ENCODE measurements around the gene PFDN6. TPM values are rescaled to one million over a fixed set of nuclear protein-coding genes. Genes with fewer than 3 reads are reported as not detected.
A peak's percentile ranks its signal among the peaks of the same experiment; 100 is the strongest.

PFDN6 gene
- total and polyA plus RNA-seq, 9 of the 15 experiments (the other 6 are each of a cell fraction or from before 2014, with no cell fraction given), result 6.8 to 475 (median 216) TPM

DNA sequence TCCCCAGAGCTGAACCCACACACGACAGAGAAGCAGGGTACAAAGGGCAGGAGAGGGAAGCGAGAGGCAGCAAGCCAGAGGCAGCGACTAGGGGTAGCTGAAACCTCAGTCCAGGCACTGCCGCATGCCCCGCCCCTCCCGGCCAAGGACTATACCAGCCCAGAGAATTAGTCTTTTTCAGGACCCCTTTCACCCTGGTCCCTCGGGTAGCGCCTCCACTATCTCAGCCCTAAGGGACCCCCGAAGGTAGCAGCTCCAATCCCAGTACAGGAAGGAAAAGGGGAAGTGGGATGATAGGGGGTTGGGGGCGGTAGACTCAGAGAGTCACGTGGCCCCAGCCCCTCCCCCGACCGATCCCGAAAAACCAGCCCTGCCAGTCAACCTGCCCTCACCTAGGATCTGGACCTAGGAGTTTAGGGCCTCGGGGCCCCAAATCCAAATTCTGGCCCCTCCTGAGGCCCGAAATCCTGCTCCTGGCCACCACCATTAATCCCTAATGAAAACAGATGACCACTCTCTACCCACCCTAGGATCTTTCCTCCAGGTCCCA is 8.1 kb downstream of the PFDN6 start (continued):
- TF ChIP-seq ARHGAP35 (IDR thresholded peaks at IDR 0.05; ENCODE audit: partially characterized antibody) (no peak), PML (IDR thresholded peaks at IDR 0.05; ENCODE audit: low read length) (no peak), ZNF830 (CRISPR knock-in tag; IDR thresholded peaks at IDR 0.05) (no peak), STAG1 (CRISPR knock-in tag; IDR thresholded peaks at IDR 0.05; ENCODE audit: borderline replicate concordance) (no peak), NR2C1 (IDR thresholded peaks at IDR 0.05) (no peak), NR2C1 (tag; IDR thresholded peaks at IDR 0.05) (no peak), BRF1 (IDR thresholded peaks at IDR 0.05; ENCODE audit: borderline replicate concordance, extremely low read depth, insufficient read length) (no peak), ZNF764 (CRISPR knock-in tag; IDR thresholded peaks at IDR 0.05; ENCODE audit: low read depth) (0 out of 2 replicates have a peak, but pooled peaks have one; percentile 43), RCOR1 (IDR thresholded peaks at IDR 0.05; ENCODE audit: borderline replicate concordance in 1 of 2, low read depth in 2 of 2, low read length in 2 of 2) (no peak; a peak in 1 of 4 replicates), ZNF165 (CRISPR knock-in tag; IDR thresholded peaks at IDR 0.05; ENCODE audit: borderline replicate concordance) (no peak), KAT7 (CRISPR knock-in tag; IDR thresholded peaks at IDR 0.05; ENCODE audit: borderline replicate concordance) (no peak), FOXA3 (CRISPR knock-in tag; conservative IDR thresholded peaks at IDR 0.05 in 1 of 2, IDR thresholded peaks at IDR 0.05 in 1 of 2) (no peak), RBM15 (IDR thresholded peaks at IDR 0.05; ENCODE audit: insufficient read depth, low read length) (no peak), CBX3 (IDR thresholded peaks at IDR 0.05; ENCODE audit: borderline replicate concordance in 1 of 2, low read length in 2 of 2) (no peak), MEIS2 (IDR thresholded peaks at IDR 0.05; ENCODE audit: partially characterized antibody) (no peak), SIN3B (IDR thresholded peaks at IDR 0.05; ENCODE audit: low read depth) (no peak), ZNF212 (CRISPR knock-in tag; IDR thresholded peaks at IDR 0.05) (no peak)
- TF ChIP-seq, protein P1, sequence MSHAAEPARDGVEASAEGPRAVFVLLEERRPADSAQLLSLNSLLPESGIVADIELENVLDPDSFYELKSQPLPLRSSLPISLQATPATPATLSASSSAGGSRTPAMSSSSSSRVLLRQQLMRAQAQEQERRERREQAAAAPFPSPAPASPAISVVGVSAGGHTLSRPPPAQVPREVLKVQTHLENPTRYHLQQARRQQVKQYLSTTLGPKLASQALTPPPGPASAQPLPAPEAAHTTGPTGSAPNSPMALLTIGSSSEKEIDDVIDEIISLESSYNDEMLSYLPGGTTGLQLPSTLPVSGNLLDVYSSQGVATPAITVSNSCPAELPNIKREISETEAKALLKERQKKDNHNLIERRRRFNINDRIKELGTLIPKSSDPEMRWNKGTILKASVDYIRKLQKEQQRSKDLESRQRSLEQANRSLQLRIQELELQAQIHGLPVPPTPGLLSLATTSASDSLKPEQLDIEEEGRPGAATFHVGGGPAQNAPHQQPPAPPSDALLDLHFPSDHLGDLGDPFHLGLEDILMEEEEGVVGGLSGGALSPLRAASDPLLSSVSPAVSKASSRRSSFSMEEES (CRISPR knock-in tag; IDR thresholded peaks at IDR 0.05), result peak; percentile 80
- TF ChIP-seq, protein P2, sequence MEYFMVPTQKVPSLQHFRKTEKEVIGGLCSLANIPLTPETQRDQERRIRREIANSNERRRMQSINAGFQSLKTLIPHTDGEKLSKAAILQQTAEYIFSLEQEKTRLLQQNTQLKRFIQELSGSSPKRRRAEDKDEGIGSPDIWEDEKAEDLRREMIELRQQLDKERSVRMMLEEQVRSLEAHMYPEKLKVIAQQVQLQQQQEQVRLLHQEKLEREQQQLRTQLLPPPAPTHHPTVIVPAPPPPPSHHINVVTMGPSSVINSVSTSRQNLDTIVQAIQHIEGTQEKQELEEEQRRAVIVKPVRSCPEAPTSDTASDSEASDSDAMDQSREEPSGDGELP (CRISPR knock-in tag; IDR thresholded peaks at IDR 0.05; ENCODE audit: borderline replicate concordance), result peak; percentile 36
- TF ChIP-seq, protein P3, sequence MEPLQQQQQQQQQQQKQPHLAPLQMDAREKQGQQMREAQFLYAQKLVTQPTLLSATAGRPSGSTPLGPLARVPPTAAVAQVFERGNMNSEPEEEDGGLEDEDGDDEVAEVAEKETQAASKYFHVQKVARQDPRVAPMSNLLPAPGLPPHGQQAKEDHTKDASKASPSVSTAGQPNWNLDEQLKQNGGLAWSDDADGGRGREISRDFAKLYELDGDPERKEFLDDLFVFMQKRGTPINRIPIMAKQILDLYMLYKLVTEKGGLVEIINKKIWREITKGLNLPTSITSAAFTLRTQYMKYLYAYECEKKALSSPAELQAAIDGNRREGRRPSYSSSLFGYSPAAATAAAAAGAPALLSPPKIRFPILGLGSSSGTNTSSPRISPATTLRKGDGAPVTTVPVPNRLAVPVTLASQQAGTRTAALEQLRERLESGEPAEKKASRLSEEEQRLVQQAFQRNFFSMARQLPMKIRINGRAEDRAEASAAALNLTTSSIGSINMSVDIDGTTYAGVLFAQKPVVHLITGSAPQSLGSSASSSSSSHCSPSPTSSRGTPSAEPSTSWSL (CRISPR knock-in tag; IDR thresholded peaks at IDR 0.05; ENCODE audit: borderline replicate concordance), result no peak
- TF ChIP-seq, protein P4, sequence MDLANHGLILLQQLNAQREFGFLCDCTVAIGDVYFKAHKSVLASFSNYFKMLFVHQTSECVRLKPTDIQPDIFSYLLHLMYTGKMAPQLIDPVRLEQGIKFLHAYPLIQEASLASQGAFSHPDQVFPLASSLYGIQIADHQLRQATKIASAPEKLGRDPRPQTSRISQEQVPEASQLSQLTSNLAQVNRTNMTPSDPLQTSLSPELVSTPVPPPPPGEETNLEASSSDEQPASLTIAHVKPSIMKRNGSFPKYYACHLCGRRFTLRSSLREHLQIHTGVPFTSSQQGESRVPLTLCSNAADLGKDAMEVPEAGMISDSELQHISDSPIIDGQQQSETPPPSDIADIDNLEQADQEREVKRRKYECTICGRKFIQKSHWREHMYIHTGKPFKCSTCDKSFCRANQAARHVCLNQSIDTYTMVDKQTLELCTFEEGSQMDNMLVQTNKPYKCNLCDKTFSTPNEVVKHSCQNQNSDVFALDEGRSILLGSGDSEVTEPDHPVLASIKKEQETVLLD (IDR thresholded peaks at IDR 0.05), result peak; percentile 13; the same call in 1 of the 2 replicates
- TF ChIP-seq, protein P5, sequence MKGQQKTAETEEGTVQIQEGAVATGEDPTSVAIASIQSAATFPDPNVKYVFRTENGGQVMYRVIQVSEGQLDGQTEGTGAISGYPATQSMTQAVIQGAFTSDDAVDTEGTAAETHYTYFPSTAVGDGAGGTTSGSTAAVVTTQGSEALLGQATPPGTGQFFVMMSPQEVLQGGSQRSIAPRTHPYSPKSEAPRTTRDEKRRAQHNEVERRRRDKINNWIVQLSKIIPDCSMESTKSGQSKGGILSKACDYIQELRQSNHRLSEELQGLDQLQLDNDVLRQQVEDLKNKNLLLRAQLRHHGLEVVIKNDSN (CRISPR knock-in tag; IDR thresholded peaks at IDR 0.05), result peak; percentile 92

All from K562 (cell line).